CD4-positive, alpha-beta T cell treated with Interleukin-17A for 4 hours (primary cell): ENCODE results near the gene PUS7L.
"Not testable (repeated sequence)": the region's sequence is repeated elsewhere in the genome, so short reads cannot be mapped to it uniquely, and the experiment has no call there.

ENCODE experiments used
- DNase-seq: peaks from one replicate; pipeline ENCODE4 v3.0.0-alpha.2; 2020; ENCODE audit warnings: mixed read lengths

Gene PUS7L

GRCh38 chr12:43758728-43759563, at the start of gene PUS7L, which contains the start of gene IRAK4:
Gene PUS7L, minus strand, starts transcription at chr12:43758790. Its CDS starts 3,545 bp downstream, at chr12:43755245.
Gene IRAK4, plus strand, starts transcription at chr12:43758951. Its CDS starts 9,161 bp downstream, at chr12:43768112.
- peak; percentile 95 for DNase-seq

GRCh38 chr12:43807386-43807785, 48.8 kb upstream of the PUS7L start:
- DNase-seq: no peak

GRCh38 chr12:43806737-43807072, 48.1 kb upstream of the PUS7L start:
- no peak for DNase-seq

- peak; percentile 87 for DNase-seq
Observed at GRCh38 chr12:43805860-43806736, 47.5 kb upstream of the PUS7L start, which contains the start of gene TWF1. Gene TWF1, minus strand, starts transcription at chr12:43806317. Its CDS starts 72 bp downstream, at chr12:43806245.

DNA sequence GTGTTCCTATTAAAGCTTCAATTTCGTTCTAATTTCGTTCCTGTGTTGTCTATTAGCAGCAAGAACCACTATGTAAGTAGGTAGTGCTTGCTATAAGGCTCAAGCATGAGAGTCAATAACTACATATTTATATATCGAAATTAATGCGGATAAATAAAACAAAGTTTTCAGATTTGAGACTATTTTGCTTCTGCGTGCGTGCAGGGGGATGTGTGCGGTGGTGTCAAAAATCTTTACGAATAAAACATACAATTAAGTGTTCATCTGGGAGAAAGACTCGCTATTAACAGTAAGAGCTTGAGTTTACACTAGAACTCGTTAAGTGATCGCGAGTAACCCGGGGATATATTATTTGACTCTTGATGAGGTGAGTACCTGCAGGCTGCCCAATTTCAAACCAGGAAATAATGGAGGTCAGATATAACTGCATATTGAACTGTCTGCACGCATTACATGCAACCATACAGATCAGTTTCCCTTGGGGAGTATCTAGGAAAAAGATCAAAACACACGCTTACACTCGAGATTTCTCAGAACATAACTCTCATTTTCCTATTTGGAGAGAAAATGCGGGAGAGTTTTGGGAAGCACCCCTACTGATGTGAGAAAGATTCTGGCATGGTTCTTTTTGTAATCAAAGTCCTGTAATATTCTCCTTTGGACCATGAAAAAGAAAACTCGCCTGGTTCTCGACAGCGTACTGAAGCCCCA, 46.7 kb upstream of the PUS7L start:
- no peak for DNase-seq

GRCh38 chr12:43797561-43798217, 39.1 kb upstream of the PUS7L start:
- no peak for DNase-seq

DNA sequence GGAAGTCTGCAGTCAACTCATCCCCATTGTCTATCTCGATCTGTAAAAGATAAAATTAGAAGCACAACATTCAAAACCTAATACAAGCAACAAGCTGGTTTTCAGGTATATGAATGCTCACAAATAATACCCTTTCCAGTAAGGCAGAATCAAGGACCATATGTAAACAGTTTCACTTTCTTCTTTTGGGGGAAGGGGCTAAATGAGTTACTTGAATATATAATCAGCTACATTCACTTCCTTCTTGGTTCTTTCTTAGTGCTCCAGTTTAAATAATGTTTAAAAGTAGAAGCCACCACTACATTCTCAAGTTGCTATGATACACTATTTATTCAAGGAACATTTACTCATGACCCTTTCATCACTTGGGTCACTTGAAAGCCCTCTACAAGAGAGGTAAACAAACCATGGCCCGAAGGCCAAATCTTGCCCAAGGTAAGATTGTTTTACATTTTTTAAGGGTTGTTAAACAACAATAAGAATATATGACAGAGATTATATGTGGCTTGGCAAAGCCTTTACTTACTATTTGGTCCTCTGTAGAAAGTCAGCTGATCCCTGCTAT, 37.2 kb upstream of the PUS7L start:
- DNase-seq: no peak

DNA sequence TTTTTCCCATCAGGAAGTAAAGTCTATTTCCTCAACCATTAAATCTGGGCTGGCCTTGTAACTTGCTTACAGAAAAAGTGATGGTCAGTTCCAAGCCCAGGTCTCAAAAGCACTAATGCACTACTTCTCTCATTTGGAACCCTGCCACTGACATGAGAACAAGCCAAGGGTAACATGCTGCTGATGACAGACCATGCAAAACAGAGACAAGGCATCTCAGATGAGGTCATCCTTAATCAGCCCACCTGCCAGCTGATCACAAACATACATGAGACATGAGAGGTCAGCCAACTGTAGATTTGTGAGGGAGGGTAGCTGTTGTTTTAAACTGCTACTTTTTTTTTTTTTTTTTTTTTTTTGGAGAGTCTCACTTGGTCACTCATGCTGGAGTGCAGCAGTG, 31.4 kb upstream of the PUS7L start:
- DNase-seq: no peak

DNA sequence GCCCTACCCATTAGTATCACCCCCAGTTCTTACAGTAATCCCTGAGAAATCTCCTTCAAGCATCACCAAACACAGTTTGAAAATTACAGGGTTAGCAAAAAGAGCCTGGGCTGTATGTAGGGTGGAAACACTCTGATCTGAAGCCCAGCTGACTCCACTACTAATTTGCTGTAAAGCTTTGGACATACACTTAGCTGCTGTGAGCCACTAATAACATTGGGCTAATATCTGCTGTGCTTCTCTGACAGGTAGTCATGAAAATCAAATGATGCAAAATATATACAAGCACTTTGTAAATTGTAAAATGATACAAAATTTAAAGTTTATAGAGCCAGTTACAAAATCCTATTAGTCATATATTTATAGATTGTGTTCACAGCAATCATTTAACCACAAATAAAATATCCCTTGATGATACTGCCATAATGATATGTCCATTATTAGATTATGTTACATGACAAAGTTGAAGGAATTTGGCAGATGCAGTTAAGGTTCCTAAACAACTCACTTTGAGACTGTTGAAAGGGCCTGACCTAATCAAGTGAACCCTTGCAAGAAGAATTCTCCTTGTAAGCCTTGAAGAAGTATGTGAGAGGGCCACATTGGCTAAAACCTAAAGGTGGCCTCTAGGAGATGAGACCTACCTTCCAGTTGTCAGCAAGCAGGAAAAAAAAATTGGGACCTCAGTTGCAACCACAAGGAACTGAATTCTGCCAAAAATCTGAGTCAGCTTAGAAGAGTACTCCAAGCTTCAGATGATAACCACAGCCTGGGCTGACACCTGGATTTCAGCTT, 28.5 kb upstream of the PUS7L start:
- DNase-seq: no peak

DNA sequence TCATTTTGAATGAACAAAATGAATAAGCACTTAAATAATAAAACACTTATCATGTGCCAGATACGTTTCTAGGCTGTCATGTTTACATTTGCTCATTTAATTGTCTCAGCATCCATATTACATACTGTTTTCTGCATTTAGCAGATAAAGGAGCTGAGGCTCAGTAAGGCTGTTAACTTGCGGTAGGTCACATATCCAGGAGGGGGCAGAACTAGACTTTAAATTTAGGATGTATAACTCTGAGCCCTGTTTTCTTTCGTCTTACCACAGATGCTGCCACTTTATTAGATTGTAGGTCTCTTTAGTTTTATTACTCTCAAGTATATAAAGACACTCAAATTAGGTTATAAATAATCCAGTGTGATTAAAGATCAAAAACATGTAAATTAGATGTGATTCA, 17.9 kb upstream of the PUS7L start:
- DNase-seq: peak; percentile 18

DNA sequence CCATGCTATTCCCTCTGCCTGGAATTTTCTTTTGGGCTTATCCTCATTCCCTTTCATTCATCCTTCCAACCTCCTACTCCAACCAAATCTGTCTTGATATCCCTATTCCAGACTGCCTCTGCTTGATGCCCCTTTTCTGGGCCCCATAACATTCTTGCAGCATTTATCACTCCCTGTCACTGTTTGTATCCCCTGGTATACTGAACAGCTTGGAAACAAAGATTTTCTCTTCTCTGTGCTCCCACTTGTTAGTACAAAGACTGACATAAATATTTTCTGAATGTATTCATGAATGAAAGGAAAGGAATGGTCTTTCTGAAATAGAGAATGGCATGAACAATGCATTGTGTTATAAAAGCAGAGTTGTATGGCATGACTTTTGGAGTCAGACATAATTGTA, 7.7 kb upstream of the PUS7L start:
- no peak for DNase-seq

GRCh38 chr12:43764528-43764927, 5.9 kb upstream of the PUS7L start:
- DNase-seq: no peak

DNA sequence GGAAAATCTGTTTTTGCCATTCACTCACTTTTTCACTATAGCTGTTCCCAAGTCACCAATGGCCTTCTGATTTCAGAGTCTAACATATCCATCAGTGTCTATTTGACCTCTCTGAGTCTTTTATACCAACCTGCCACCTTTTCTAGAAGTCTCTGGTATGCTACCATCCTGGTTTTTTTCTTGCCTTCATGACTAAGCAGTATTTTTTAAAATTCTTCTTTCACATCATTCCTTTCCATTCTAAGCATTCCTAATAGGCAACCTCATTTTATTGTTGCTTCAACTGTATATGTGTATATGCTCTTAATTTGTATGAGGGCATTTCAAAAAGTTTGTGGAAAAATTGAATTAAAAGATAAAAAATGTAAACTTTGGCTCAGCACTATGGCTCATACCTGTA, 5.2 kb upstream of the PUS7L start:
- DNase-seq: no peak

DNA sequence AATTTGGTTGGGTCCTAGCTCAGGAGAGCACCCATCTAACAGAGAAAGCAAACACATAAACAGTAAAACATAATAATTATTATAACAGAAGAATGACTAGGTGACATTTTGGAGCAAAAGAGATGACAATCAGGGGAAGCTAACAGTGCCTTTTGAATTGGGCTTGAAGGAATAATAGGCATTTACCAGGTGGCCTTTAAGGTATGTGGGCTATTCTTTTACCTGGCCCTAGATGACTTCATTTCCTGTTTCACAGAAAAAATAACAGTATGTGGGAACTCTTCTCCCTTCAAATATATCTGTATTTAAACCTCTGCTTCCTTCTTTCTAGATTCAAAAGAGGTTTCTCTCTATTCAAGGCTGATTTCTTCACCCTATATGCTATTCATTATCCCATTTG, 4.0 kb upstream of the PUS7L start:
- DNase-seq: no peak

GRCh38 chr12:43761500-43761899, 2.9 kb upstream of the PUS7L start:
- no peak for DNase-seq

- no peak for DNase-seq
Observed at GRCh38 chr12:43760396-43760795, 1.8 kb upstream of the PUS7L start.

GRCh38 chr12:43758247-43758727, 303 bp downstream of the PUS7L start:
- DNase-seq: no peak

DNA sequence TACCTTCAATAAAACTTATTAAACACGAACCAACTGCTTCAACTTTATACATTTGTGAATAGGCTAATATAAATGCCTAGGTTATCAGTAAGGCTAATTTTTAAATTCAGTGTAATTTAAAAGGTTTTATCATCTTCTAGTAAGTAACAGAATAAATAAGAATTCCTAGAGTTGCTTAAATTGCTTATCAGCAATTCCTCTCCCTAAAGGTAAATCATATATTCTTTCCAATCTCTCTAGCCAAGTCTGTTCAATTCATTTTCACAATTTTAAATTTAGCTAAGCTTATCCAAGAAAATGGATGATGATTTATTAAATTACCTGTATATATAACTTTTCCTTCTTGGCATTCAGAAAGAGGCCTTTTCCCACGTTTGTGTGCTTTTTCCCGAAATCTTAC, 4.6 kb downstream of the PUS7L start:
- no peak for DNase-seq

GRCh38 chr12:43751360-43751759, 7.2 kb downstream of the PUS7L start:
- DNase-seq: not testable (repeated sequence)

- DNase-seq: no peak
Observed at GRCh38 chr12:43750814-43751213, 7.8 kb downstream of the PUS7L start.

- no peak for DNase-seq
Observed at GRCh38 chr12:43749016-43749415, 9.6 kb downstream of the PUS7L start.
